Left ventricle myocardium inferior (tissue), 1 donor: ENCODE results near the gene TSNAXIP1. TPM values are rescaled to one million over a fixed set of nuclear protein-coding genes. Genes with fewer than 3 reads are reported as not detected.

Experiments used
- DNase-seq: peaks from one replicate; pipeline ENCODE4 v3.0.0-alpha.2; 2020
- H3K27ac ChIP-seq: fragments of 200-600 bp; replicated peaks from 2 replicates; pipeline ENCODE4 v1.8.0; 2021
- H3K27me3 ChIP-seq: fragments of 200-600 bp; 2 replicates; pipeline ENCODE4 v1.8.0; 2021; ENCODE audit warnings: low read depth
- H3K36me3 ChIP-seq: fragments of 200-600 bp; 2 replicates; pipeline ENCODE4 v1.8.0; 2021
- H3K4me1 ChIP-seq: fragments of 200-600 bp; 2 replicates; pipeline ENCODE4 v1.8.0; 2021
- H3K4me3 ChIP-seq: fragments of 200-600 bp; 2 replicates; pipeline ENCODE4 v1.8.0; 2021; ENCODE audit warnings: mild to moderate bottlenecking, moderate library complexity
- H3K9me3 ChIP-seq: fragments of 200-600 bp; replicated peaks from 2 replicates; pipeline ENCODE4 v1.8.0; 2021
- intact Hi-C: fragments of 100-400 bp; cut with micrococcal nuclease; formaldehyde crosslinking; loops from one replicate; pipeline ENCODE4 v1.11.0; 2022
- total RNA-seq: library from RNA; stranded (reverse); fragmentation: NEBNext Ultra II Directional; extraction: Animal tissue kit (Norgen Biotek cat#: 25700); gene quantifications from one replicate; pipeline ENCODE4 v1.2.1, GENCODE V29; 2021
- TF ChIP-seq, protein P1 (sequence below): fragments of 200-600 bp; IDR thresholded peaks from 2 replicates; pipeline ENCODE4 v1.8.0; 2021; ENCODE audit warnings: antibody characterized with exemption, mild to moderate bottlenecking, borderline replicate concordance
- donor health status: DM: no; HTN: yes; CAD: no; lungs with severe emphysema.

Gene TSNAXIP1
- total RNA-seq, 1 donor from 2014 or later, result 0.49 TPM

DNA sequence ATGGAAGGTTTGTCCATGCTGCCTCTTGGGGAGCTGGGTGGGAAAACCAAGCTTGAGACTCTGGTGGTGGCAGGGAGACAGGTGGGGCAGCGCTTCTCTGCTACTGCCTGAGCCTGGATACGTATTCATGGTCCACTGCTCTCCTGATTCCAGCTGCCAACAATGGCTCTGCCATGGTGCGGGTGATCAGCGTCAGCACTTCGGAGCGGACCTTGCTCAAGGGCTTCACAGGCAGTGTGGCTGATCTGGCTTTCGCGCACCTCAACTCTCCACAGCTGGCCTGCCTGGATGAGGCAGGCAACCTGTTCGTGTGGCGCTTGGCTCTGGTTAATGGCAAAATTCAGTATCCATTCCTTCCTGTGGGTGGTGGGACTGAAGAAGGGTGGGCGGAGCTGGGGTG is 70.4 kb downstream of the TSNAXIP1 start:
- TF ChIP-seq, protein P1, sequence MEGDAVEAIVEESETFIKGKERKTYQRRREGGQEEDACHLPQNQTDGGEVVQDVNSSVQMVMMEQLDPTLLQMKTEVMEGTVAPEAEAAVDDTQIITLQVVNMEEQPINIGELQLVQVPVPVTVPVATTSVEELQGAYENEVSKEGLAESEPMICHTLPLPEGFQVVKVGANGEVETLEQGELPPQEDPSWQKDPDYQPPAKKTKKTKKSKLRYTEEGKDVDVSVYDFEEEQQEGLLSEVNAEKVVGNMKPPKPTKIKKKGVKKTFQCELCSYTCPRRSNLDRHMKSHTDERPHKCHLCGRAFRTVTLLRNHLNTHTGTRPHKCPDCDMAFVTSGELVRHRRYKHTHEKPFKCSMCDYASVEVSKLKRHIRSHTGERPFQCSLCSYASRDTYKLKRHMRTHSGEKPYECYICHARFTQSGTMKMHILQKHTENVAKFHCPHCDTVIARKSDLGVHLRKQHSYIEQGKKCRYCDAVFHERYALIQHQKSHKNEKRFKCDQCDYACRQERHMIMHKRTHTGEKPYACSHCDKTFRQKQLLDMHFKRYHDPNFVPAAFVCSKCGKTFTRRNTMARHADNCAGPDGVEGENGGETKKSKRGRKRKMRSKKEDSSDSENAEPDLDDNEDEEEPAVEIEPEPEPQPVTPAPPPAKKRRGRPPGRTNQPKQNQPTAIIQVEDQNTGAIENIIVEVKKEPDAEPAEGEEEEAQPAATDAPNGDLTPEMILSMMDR, result no peak
- H3K36me3 ChIP-seq, result peaks cover 65% of the 10 kb centered on the region
- no peaks in the 10 kb centered on the region for H3K27me3 ChIP-seq
- no peaks in the 10 kb centered on the region for H3K9me3 ChIP-seq
- DNase-seq, result no peak
- no peak overlapping the region for H3K4me3 ChIP-seq
- intact Hi-C loops, result no loop called here
- peaks cover 68% of the 10 kb centered on the region for H3K4me1 ChIP-seq
- no peak overlapping the region for H3K27ac ChIP-seq

Other genes with a start within 250 kb of the TSNAXIP1 start
- 26.1 TPM for gene CTCF, start 244.4 kb upstream of the TSNAXIP1 start, total RNA-seq
- 0.58 TPM for gene CARMIL2, start 161.7 kb upstream of the TSNAXIP1 start, total RNA-seq
- gene ACD, start 146.6 kb upstream of the TSNAXIP1 start, total RNA-seq, result 7.1 TPM
- gene PARD6A, start 145.9 kb upstream of the TSNAXIP1 start, total RNA-seq, result 3.4 TPM
- 9.6 TPM for gene ENKD1, start 140.1 kb upstream of the TSNAXIP1 start, total RNA-seq
- 2.9 TPM for gene C16orf86, start 140.1 kb upstream of the TSNAXIP1 start, total RNA-seq
- 11.1 TPM for gene GFOD2, start 87.6 kb upstream of the TSNAXIP1 start, total RNA-seq
- 14.7 TPM for gene RANBP10, start 329 bp upstream of the TSNAXIP1 start, total RNA-seq
- gene THAP11, start 35.4 kb downstream of the TSNAXIP1 start, total RNA-seq, result 31.4 TPM
- gene NUTF2, start 40.0 kb downstream of the TSNAXIP1 start, total RNA-seq, result 73.6 TPM
- 20.2 TPM for gene CENPT, start 40.8 kb downstream of the TSNAXIP1 start, total RNA-seq
- gene EDC4, start 66.2 kb downstream of the TSNAXIP1 start, total RNA-seq, result 33.2 TPM
- 0.49 TPM for gene NRN1L, start 78.0 kb downstream of the TSNAXIP1 start, total RNA-seq
- 19.5 TPM for gene PSKH1, start 86.4 kb downstream of the TSNAXIP1 start, total RNA-seq
- 0.71 TPM for gene CTRL, start 125.0 kb downstream of the TSNAXIP1 start, total RNA-seq
- 55.8 TPM for gene PSMB10, start 130.0 kb downstream of the TSNAXIP1 start, total RNA-seq
- gene LCAT, start 137.2 kb downstream of the TSNAXIP1 start, total RNA-seq, result 23.2 TPM
- gene SLC12A4, start 161.7 kb downstream of the TSNAXIP1 start, total RNA-seq, result 79.2 TPM
- gene DPEP3, start 173.6 kb downstream of the TSNAXIP1 start, total RNA-seq, result not detected
- 0.99 TPM for gene DPEP2, start 192.6 kb downstream of the TSNAXIP1 start, total RNA-seq
- not detected for gene DPEP2NB, start 209.0 kb downstream of the TSNAXIP1 start, total RNA-seq
- gene DDX28, start 216.3 kb downstream of the TSNAXIP1 start, total RNA-seq, result 8.9 TPM
- 6.8 TPM for gene DUS2, start 216.4 kb downstream of the TSNAXIP1 start, total RNA-seq